GM12878 (cell line): ENCODE measurements around the gene LTBP2. TPM values are rescaled to one million over a fixed set of nuclear protein-coding genes. Genes with fewer than 3 reads are reported as not detected.

Experiments
- ATAC-seq: fragments of 200-7000 bp; cut with Tn5 transposase; 3 replicates; pipeline ENCODE4 v1.9.1; 2020; ENCODE audit warnings: mild to moderate bottlenecking, moderate library complexity
- BruUV-seq: library from RNA; stranded (reverse); fragments of 400-500 nt; replicated peaks from 2 replicates; lab custom pipeline; 2021; lab: Mats Ljungman, UMichigan
- CTCF ChIA-PET: fragments of 300-600 bp; sonication (Branson Sonifier 250); formaldehyde crosslinking; extraction: SDS; loops from one replicate; lab custom pipeline; 2021; ENCODE audit warnings: inconsistent platforms; lab: Yijun Ruan, JAX
- POLR2A ChIA-PET: fragments of 350-600 bp; formaldehyde crosslinking; extraction: SDS; loops from one replicate; lab custom pipeline; 2021; ENCODE audit warnings: inconsistent platforms; lab: Charles Lee
- RAD21 ChIA-PET: fragments of 300-600 bp; sonication (Branson Sonifier 250); formaldehyde crosslinking; loops from one replicate; lab custom pipeline; 2023; ENCODE audit warnings: antibody characterized with exemption; ENCODE audit not compliant: unreplicated experiment; lab: Charles Lee
- SMC1A ChIA-PET: fragments of 300-600 bp; sonication (Branson Sonifier 250); formaldehyde crosslinking; loops from one replicate; lab custom pipeline; 2023; ENCODE audit not compliant: unreplicated experiment, uncharacterized antibody; lab: Charles Lee
- DNase-seq: peaks from one replicate; pipeline ENCODE4 v3.0.0-alpha.2; 2011; ENCODE audit warnings: low read depth, low spot score
- FAIRE-seq: peaks from 3 replicates; lab custom pipeline; 2011; peaks lifted over from hg19 to GRCh38; lab: Jason Lieb, UNC
- H2AFZ ChIP-seq: 2 replicates; pipeline ENCODE4 v1.6.0; 2011; ENCODE audit warnings: low read depth, low read length, control low read depth; ENCODE audit not compliant: control insufficient read depth
- H3K27ac ChIP-seq: 2 replicates; pipeline ENCODE4 v1.5.1; 2011; ENCODE audit warnings: control low read depth; ENCODE audit not compliant: control insufficient read depth, insufficient read depth
- H3K27me3 ChIP-seq, 2 experiments: replicated peaks in 1 of 2; 2 replicates each; pipeline versions ENCODE4 v1.6.0 to v1.6.1; 2011; ENCODE audit warnings: low read length in 1 of 2; ENCODE audit not compliant: control insufficient read depth in 2 of 2, insufficient read depth in 2 of 2
- H3K36me3 ChIP-seq, 2 experiments: 2 replicates each; pipeline ENCODE4 v1.5.1; 2011; ENCODE audit warnings: low read length in 1 of 2; ENCODE audit not compliant: control insufficient read depth in 2 of 2, insufficient read depth in 2 of 2
- H3K4me1 ChIP-seq: 2 replicates; pipeline ENCODE4 v1.6.1; 2011; ENCODE audit warnings: mild to moderate bottlenecking, low read length, moderate library complexity, mixed read lengths; ENCODE audit not compliant: control insufficient read depth, insufficient read depth
- H3K4me2 ChIP-seq: 2 replicates; pipeline ENCODE4 v1.6.0; 2011; ENCODE audit warnings: control low read depth; ENCODE audit not compliant: control insufficient read depth, insufficient read depth
- H3K4me3 ChIP-seq: fragments of 200-600 bp; sonication (generic); 2 replicates; pipeline ENCODE4 v1.5.1; 2016
- H3K79me2 ChIP-seq: 2 replicates; pipeline ENCODE4 v1.6.0; 2011; ENCODE audit warnings: low read length; ENCODE audit not compliant: control insufficient read depth, insufficient read depth
- H3K9ac ChIP-seq: 2 replicates; pipeline ENCODE4 v1.8.0; 2011; ENCODE audit warnings: low read length, control low read depth, mixed read lengths; ENCODE audit not compliant: control insufficient read depth, insufficient read depth
- H3K9me3 ChIP-seq: replicated peaks from 3 replicates; pipeline ENCODE4 v1.5.1; 2011; ENCODE audit warnings: mild to moderate bottlenecking, low read length; ENCODE audit not compliant: control insufficient read depth, insufficient read depth
- H4K20me1 ChIP-seq: 2 replicates; pipeline ENCODE4 v1.6.0; 2011; ENCODE audit not compliant: control insufficient read depth, insufficient read depth
- JUND ChIP-seq: IDR thresholded peaks from 2 replicates; pipeline ENCODE4 v1.6.1; 2012; ENCODE audit warnings: low read depth, mild to moderate bottlenecking, low read length, improper control_type of control experiment, moderate library complexity
- NFIC ChIP-seq: IDR thresholded peaks from 2 replicates; pipeline ENCODE4 v1.6.1; 2012; ENCODE audit warnings: low read depth, mild to moderate bottlenecking, inconsistent platforms, low read length, moderate library complexity
- NFYB ChIP-seq: IDR thresholded peaks from 2 replicates; pipeline ENCODE4 v1.6.1; 2011; ENCODE audit warnings: low read depth, mild to moderate bottlenecking, low read length, improper control_type of control experiment, moderate library complexity; ENCODE audit not compliant: insufficient read depth
- POU2F2 ChIP-seq: IDR thresholded peaks from 3 replicates; pipeline ENCODE4 v1.6.1; 2011; ENCODE audit warnings: low read depth, mild to moderate bottlenecking, low read length, borderline replicate concordance
- TARDBP ChIP-seq: IDR thresholded peaks from 2 replicates; pipeline ENCODE4 v1.6.1; 2016; ENCODE audit warnings: borderline replicate concordance
- ZBTB33 ChIP-seq: fragments of 450-650 bp; IDR thresholded peaks from 2 replicates; pipeline ENCODE4 v1.6.1; 2017; ENCODE audit warnings: mild to moderate bottlenecking
- ZNF384 ChIP-seq: IDR thresholded peaks from 2 replicates; pipeline ENCODE4 v1.6.1; 2012; ENCODE audit warnings: low read depth, mild to moderate bottlenecking, low read length, improper control_type of control experiment, borderline replicate concordance
- WGBS: methylation state at CpG from one replicate; pipeline ENCODE4 v1.1.6; 2016; ENCODE audit warnings: low lambda C conversion rate; ENCODE audit not compliant: insufficient replicate concordance, insufficient coverage; ENCODE audit errors: missing lambda C conversion rate; 5-methylcytosine and 5-hydroxymethylcytosine counted together
- in situ Hi-C: fragments of 300-500 bp; cut with MboI; formaldehyde crosslinking; loops from 9 replicates; pipeline ENCODE4 v1.14.3; 2018; ENCODE audit warnings: mixed read lengths
- intact Hi-C: fragments of 100-400 bp; cut with micrococcal nuclease; formaldehyde crosslinking; loops from one replicate; pipeline ENCODE4 v1.14.2; 2022; ENCODE audit not compliant: unreplicated experiment
- polyA plus RNA-seq, 11 experiments: library from polyadenylated mRNA; depleted of rRNA in 4 of 11; unstranded in 6 of 11; stranded (reverse) in 5 of 11; fragments of >200 nt; fragmentation: Nextera tagmentation in 4 of 11; fragmentation: Illumina TruSeq in 1 of 11; extraction: Ambion mirVana in 4 of 11; extraction: Trizol in 1 of 11; gene quantifications; 1 replicate in 1 of 11; 2 replicates in 10 of 11; pipeline versions ENCODE4 v1.2.1 to v1.2.3, GENCODE V29; 2011 to 2016; ENCODE audit warnings: inconsistent platforms in 2 of 11, missing spikeins in 2 of 11, low read depth in 1 of 11
- total RNA-seq, 4 experiments: library from RNA; depleted of rRNA in 3 of 4; stranded (reverse); fragments of >200 nt in 3 of 4; fragmentation: Illumina TruSeq in 1 of 4; extraction: Trizol in 1 of 4; gene quantifications; 2 replicates each; pipeline versions ENCODE4 v1.2.1 to v1.2.3, GENCODE V29; 2013 to 2021
- TF ChIP-seq, protein P1 (sequence below): IDR thresholded peaks from 2 replicates; pipeline ENCODE4 v1.6.1; 2011; ENCODE audit warnings: low read depth, mild to moderate bottlenecking, low read length, moderate library complexity, borderline replicate concordance; ENCODE audit errors: extremely low read depth

LTBP2 gene
- total and polyA plus RNA-seq, 10 of the 15 experiments (the other 5 are each of a cell fraction or from before 2014, with no cell fraction given), result 0.03 to 0.23 (median 0.06) TPM; not detected in 1

- TF ChIP-seq ZNF384, result no peak
- no peak for TF ChIP-seq ZBTB33
Measured at GRCh38 chr14:74655599-74656395, 43.8 kb upstream of the LTBP2 start (continued).

- TF ChIP-seq POU2F2 (no peak), NFYB (no peak), NFIC (no peak), TARDBP (no peak), JUND (no peak)
- TF ChIP-seq, protein P1, sequence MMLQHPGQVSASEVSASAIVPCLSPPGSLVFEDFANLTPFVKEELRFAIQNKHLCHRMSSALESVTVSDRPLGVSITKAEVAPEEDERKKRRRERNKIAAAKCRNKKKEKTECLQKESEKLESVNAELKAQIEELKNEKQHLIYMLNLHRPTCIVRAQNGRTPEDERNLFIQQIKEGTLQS, result no peak
- TF ChIP-seq, all 136 proteins: peak for 0
- ATAC-seq (no peak), DNase-seq (no peak), FAIRE-seq (no peak)
- 0 out of 2 replicates have a peak, but pooled peaks cover 3% of the 10 kb centered on the region for H3K4me1 ChIP-seq
- H3K9ac ChIP-seq, result no peak overlapping the region
- H3K27ac ChIP-seq, result no peak overlapping the region
- H3K4me2 ChIP-seq, result no peak overlapping the region
- RAD21 ChIA-PET, result no interaction called here
- H3K4me3 ChIP-seq, result no peak overlapping the region
- WGBS, result 97% methylated on average over 3 of the region's 3 CpGs
- in situ Hi-C loops, result no loop called here
- H3K27me3 ChIP-seq, result no peaks in the 10 kb centered on the region
- POLR2A ChIA-PET, result no interaction called here
- H4K20me1 ChIP-seq, result no peaks in the 10 kb centered on the region
- no peaks in the 10 kb centered on the region for H3K79me2 ChIP-seq
- CTCF ChIA-PET, result interaction anchor here (1.4 kb wide), 1 partner anchor 17 kb away, joined by 3 read pairs; no protein-coding TSS in a partner anchor
- intact Hi-C loops, result no loop called here
- H2AFZ ChIP-seq, result no peak overlapping the region
- BruUV-seq, result no TSS peak
- SMC1A ChIA-PET, result interaction anchor here (1.0 kb wide), 1 partner anchor 46 kb away, joined by 3 read pairs; no protein-coding TSS in a partner anchor
- no peaks in the 10 kb centered on the region for H3K9me3 ChIP-seq
- no peaks in the 10 kb centered on the region for H3K36me3 ChIP-seq
Measured at GRCh38 chr14:74654931-74655330, 42.9 kb upstream of the LTBP2 start.
